ENCODE data around the gene GPC4. TPM values are rescaled to one million over a fixed set of nuclear protein-coding genes. Genes with fewer than 3 reads are reported as not detected.

The GPC4 gene
- total RNA-seq, 3 donors from 2014 or later = 0.10 to 0.13 (median 0.11) TPM

GRCh38 chrX:133419911-133420310, 4.6 kb upstream of the GPC4 start:
- no peak for ATAC-seq
- Mint-ChIP-seq H3K4me3 (no peak overlapping the region), H3K4me1 (ENCODE audit: low read depth) (no peaks in the 10 kb centered on the region), H3K27me3 (ENCODE audit: low read depth) (peaks cover 24% of the 10 kb centered on the region), H3K36me3 (ENCODE audit: insufficient read depth) (no peaks in the 10 kb centered on the region), H3K9me3 (no peaks in the 10 kb centered on the region)
- no peak for DNase-seq

- H3K4me1 Mint-ChIP-seq (ENCODE audit: low read depth) = peaks cover 4% of the 10 kb centered on the region
- H3K4me3 Mint-ChIP-seq = no peak overlapping the region
- H3K9me3 Mint-ChIP-seq = no peaks in the 10 kb centered on the region
- no peaks in the 10 kb centered on the region for H3K36me3 Mint-ChIP-seq (ENCODE audit: insufficient read depth)
- DNase-seq (no peak), ATAC-seq (no peak)
- H3K27me3 Mint-ChIP-seq (ENCODE audit: low read depth) = peaks cover 32% of the 10 kb centered on the region
Measured at GRCh38 chrX:133418588-133418987, 3.3 kb upstream of the GPC4 start.

GRCh38 chrX:133417364-133417763, 2.1 kb upstream of the GPC4 start:
- no peaks in the 10 kb centered on the region for H3K36me3 Mint-ChIP-seq (ENCODE audit: insufficient read depth)
- peaks cover 38% of the 10 kb centered on the region for H3K27me3 Mint-ChIP-seq (ENCODE audit: low read depth)
- ATAC-seq = no peak
- DNase-seq = no peak
- H3K4me3 Mint-ChIP-seq = no peak overlapping the region
- H3K9me3 Mint-ChIP-seq = no peaks in the 10 kb centered on the region
- H3K4me1 Mint-ChIP-seq (ENCODE audit: low read depth) = peaks cover 4% of the 10 kb centered on the region

- DNase-seq (no peak), ATAC-seq (no peak)
- H3K9me3 Mint-ChIP-seq = no peaks in the 10 kb centered on the region
- peaks cover 32% of the 10 kb centered on the region for H3K27me3 Mint-ChIP-seq (ENCODE audit: low read depth)
- H3K4me1 Mint-ChIP-seq (ENCODE audit: low read depth) = peaks cover 4% of the 10 kb centered on the region
- no peaks in the 10 kb centered on the region for H3K36me3 Mint-ChIP-seq (ENCODE audit: insufficient read depth)
- H3K4me3 Mint-ChIP-seq = peak overlapping the region; percentile 50
Measured at GRCh38 chrX:133414406-133415275, 648 bp downstream of the GPC4 start.

- peaks cover 4% of the 10 kb centered on the region for H3K4me1 Mint-ChIP-seq (ENCODE audit: low read depth)
- no peaks in the 10 kb centered on the region for H3K36me3 Mint-ChIP-seq (ENCODE audit: insufficient read depth)
- ATAC-seq (no peak), DNase-seq (no peak)
- H3K27me3 Mint-ChIP-seq (ENCODE audit: low read depth) = peaks cover 31% of the 10 kb centered on the region
- no peak overlapping the region for H3K4me3 Mint-ChIP-seq
- no peaks in the 10 kb centered on the region for H3K9me3 Mint-ChIP-seq
Measured at GRCh38 chrX:133413218-133413925, 1.9 kb downstream of the GPC4 start.

GRCh38 chrX:133412665-133413064, 2.6 kb downstream of the GPC4 start:
- Mint-ChIP-seq H3K9me3 (no peaks in the 10 kb centered on the region), H3K27me3 (ENCODE audit: low read depth) (peaks cover 27% of the 10 kb centered on the region), H3K4me1 (ENCODE audit: low read depth) (peaks cover 4% of the 10 kb centered on the region), H3K36me3 (ENCODE audit: insufficient read depth) (no peaks in the 10 kb centered on the region), H3K4me3 (no peak overlapping the region)
- no peak for ATAC-seq
- DNase-seq = no peak

GRCh38 chrX:133412246-133412645, 3.0 kb downstream of the GPC4 start:
- no peaks in the 10 kb centered on the region for H3K9me3 Mint-ChIP-seq
- no peaks in the 10 kb centered on the region for H3K36me3 Mint-ChIP-seq (ENCODE audit: insufficient read depth)
- no peak overlapping the region for H3K4me3 Mint-ChIP-seq
- ATAC-seq = no peak
- H3K27me3 Mint-ChIP-seq (ENCODE audit: low read depth) = peaks cover 23% of the 10 kb centered on the region
- peaks cover 4% of the 10 kb centered on the region for H3K4me1 Mint-ChIP-seq (ENCODE audit: low read depth)
- no peak for DNase-seq

- Mint-ChIP-seq H3K9me3 (no peaks in the 10 kb centered on the region), H3K36me3 (ENCODE audit: insufficient read depth) (no peaks in the 10 kb centered on the region), H3K4me1 (ENCODE audit: low read depth) (peaks cover 4% of the 10 kb centered on the region), H3K27me3 (ENCODE audit: low read depth) (peaks cover 15% of the 10 kb centered on the region), H3K4me3 (no peak overlapping the region)
- DNase-seq (no peak), ATAC-seq (no peak)
Measured at GRCh38 chrX:133410550-133410949, 4.7 kb downstream of the GPC4 start.

GRCh38 chrX:133405498-133406185, 9.6 kb downstream of the GPC4 start:
- no peak overlapping the region for H3K4me3 Mint-ChIP-seq
- H3K9me3 Mint-ChIP-seq = no peaks in the 10 kb centered on the region
- DNase-seq = no peak
- H3K27me3 Mint-ChIP-seq (ENCODE audit: low read depth) = no peaks in the 10 kb centered on the region
- no peaks in the 10 kb centered on the region for H3K4me1 Mint-ChIP-seq (ENCODE audit: low read depth)
- no peaks in the 10 kb centered on the region for H3K36me3 Mint-ChIP-seq (ENCODE audit: insufficient read depth)
- no peak for ATAC-seq

- DNase-seq (no peak), ATAC-seq (no peak)
- Mint-ChIP-seq H3K36me3 (ENCODE audit: insufficient read depth) (no peaks in the 10 kb centered on the region), H3K27me3 (ENCODE audit: low read depth) (no peaks in the 10 kb centered on the region), H3K9me3 (no peaks in the 10 kb centered on the region), H3K4me3 (no peak overlapping the region), H3K4me1 (ENCODE audit: low read depth) (no peaks in the 10 kb centered on the region)
Measured at GRCh38 chrX:133403984-133404383, 11.3 kb downstream of the GPC4 start.

- H3K9me3 Mint-ChIP-seq = no peaks in the 10 kb centered on the region
- no peak overlapping the region for H3K4me3 Mint-ChIP-seq
- H3K36me3 Mint-ChIP-seq (ENCODE audit: insufficient read depth) = no peaks in the 10 kb centered on the region
- DNase-seq = no peak
- H3K4me1 Mint-ChIP-seq (ENCODE audit: low read depth) = no peaks in the 10 kb centered on the region
- no peak for ATAC-seq
- no peaks in the 10 kb centered on the region for H3K27me3 Mint-ChIP-seq (ENCODE audit: low read depth)
Measured at GRCh38 chrX:133402830-133403625, 12.3 kb downstream of the GPC4 start.

- DNase-seq = no peak
- Mint-ChIP-seq H3K36me3 (ENCODE audit: insufficient read depth) (no peaks in the 10 kb centered on the region), H3K9me3 (no peaks in the 10 kb centered on the region), H3K4me3 (no peak overlapping the region), H3K27me3 (ENCODE audit: low read depth) (no peaks in the 10 kb centered on the region), H3K4me1 (ENCODE audit: low read depth) (no peaks in the 10 kb centered on the region)
- no peak for ATAC-seq
Measured at GRCh38 chrX:133402042-133402453, 13.2 kb downstream of the GPC4 start.

GRCh38 chrX:133401536-133401935, 13.8 kb downstream of the GPC4 start:
- Mint-ChIP-seq H3K36me3 (ENCODE audit: insufficient read depth) (no peaks in the 10 kb centered on the region), H3K4me1 (ENCODE audit: low read depth) (no peaks in the 10 kb centered on the region), H3K4me3 (no peak overlapping the region), H3K27me3 (ENCODE audit: low read depth) (no peaks in the 10 kb centered on the region), H3K9me3 (no peaks in the 10 kb centered on the region)
- DNase-seq (no peak), ATAC-seq (no peak)

- ATAC-seq (no peak), DNase-seq (no peak)
- Mint-ChIP-seq H3K4me3 (no peak overlapping the region), H3K36me3 (ENCODE audit: insufficient read depth) (no peaks in the 10 kb centered on the region), H3K27me3 (ENCODE audit: low read depth) (no peaks in the 10 kb centered on the region), H3K9me3 (no peaks in the 10 kb centered on the region), H3K4me1 (ENCODE audit: low read depth) (no peaks in the 10 kb centered on the region)
Measured at GRCh38 chrX:133399411-133399810, 15.9 kb downstream of the GPC4 start.
